GM20000 (cell line): ENCODE results near the gene CKB.

Experiments
- DNase-seq: peaks from one replicate; pipeline ENCODE4 v3.0.0; 2012; ENCODE audit warnings: low spot score
- CTCF ChIP-seq: IDR thresholded peaks from 2 replicates; pipeline ENCODE4 v1.5.1; 2012; ENCODE audit warnings: mild to moderate bottlenecking, control low read depth; ENCODE audit errors: extremely low read depth, missing control alignments

The CKB gene

GRCh38 chr14:103547941-103548462 is 25.4 kb upstream of the CKB start:
- DNase-seq, result no peak
- no peak for TF ChIP-seq CTCF

GRCh38 chr14:103547455-103547940 is 24.9 kb upstream of the CKB start:
- no peak for TF ChIP-seq CTCF
- DNase-seq, result no peak

- peak; percentile 94 for DNase-seq
- TF ChIP-seq CTCF, result peak; percentile 91
These were observed 24.2 kb upstream of the CKB start for GRCh38 chr14:103546652-103547454.

- no peak for TF ChIP-seq CTCF
- DNase-seq, result no peak
These were observed 23.5 kb upstream of the CKB start for GRCh38 chr14:103545915-103546651.

GRCh38 chr14:103545219-103545914 is 22.7 kb upstream of the CKB start:
- DNase-seq, result no peak
- TF ChIP-seq CTCF, result no peak

GRCh38 chr14:103544388-103545218 is 22.0 kb upstream of the CKB start:
- no peak for TF ChIP-seq CTCF
- no peak for DNase-seq
